ENCODE measurements around the gene NT5DC2.

- TF ChIP-seq POU6F1 (CRISPR knock-in tag; IDR thresholded peaks at IDR 0.05; ENCODE audit: borderline replicate concordance, low read depth) (no peak), ZC3H10 (CRISPR knock-in tag; IDR thresholded peaks at IDR 0.05) (no peak), ZFP30 (CRISPR knock-in tag; IDR thresholded peaks at IDR 0.05) (no peak), RARB (CRISPR knock-in tag; IDR thresholded peaks at IDR 0.05) (no peak), SNAI2 (CRISPR knock-in tag; IDR thresholded peaks at IDR 0.05) (no peak), BACH2 (CRISPR knock-in tag; IDR thresholded peaks at IDR 0.05; ENCODE audit: borderline replicate concordance) (no peak), ZFP3 (CRISPR knock-in tag; IDR thresholded peaks at IDR 0.05) (no peak), GLIS3 (CRISPR knock-in tag; IDR thresholded peaks at IDR 0.05) (no peak), ESRRG (CRISPR knock-in tag; IDR thresholded peaks at IDR 0.05) (no peak), ZNF70 (CRISPR knock-in tag; IDR thresholded peaks at IDR 0.05) (no peak), ZNF8 (CRISPR knock-in tag; IDR thresholded peaks at IDR 0.05) (no peak), TCF4 (CRISPR knock-in tag; IDR thresholded peaks at IDR 0.05; ENCODE audit: borderline replicate concordance) (no peak)
Measured at GRCh38 chr3:52480768-52481715, 52.6 kb downstream of the NT5DC2 start.

Measured in SK-N-SH treated with all-trans-retinoic acid at 6 μM for 48 hours (cell line).